Measurements from ENCODE around the gene NUP62. TPM values are rescaled to one million over a fixed set of nuclear protein-coding genes. Genes with fewer than 3 reads are reported as not detected.

Gene NUP62
- total RNA-seq, 1 donor from 2014 or later, result 61.1 TPM

GRCh38 chr19:49912965-49913685, 16.2 kb downstream of the NUP62 start:
- H3K27me3 ChIP-seq (ENCODE audit: control insufficient read depth, insufficient read depth, low read length), result no peaks in the 10 kb centered on the region
- DNase-seq (ENCODE audit: low read depth), result no peak
- peaks cover 2% of the 10 kb centered on the region for H3K36me3 ChIP-seq (ENCODE audit: control insufficient read depth, insufficient read depth, low read length)
- TF ChIP-seq CTCF (IDR thresholded peaks at IDR 0.05; ENCODE audit: insufficient read depth, low read length, poor library complexity, severe bottlenecking), result no peak
- no peak overlapping the region for H3K4me3 ChIP-seq (ENCODE audit: low read depth, low read length)

DNA sequence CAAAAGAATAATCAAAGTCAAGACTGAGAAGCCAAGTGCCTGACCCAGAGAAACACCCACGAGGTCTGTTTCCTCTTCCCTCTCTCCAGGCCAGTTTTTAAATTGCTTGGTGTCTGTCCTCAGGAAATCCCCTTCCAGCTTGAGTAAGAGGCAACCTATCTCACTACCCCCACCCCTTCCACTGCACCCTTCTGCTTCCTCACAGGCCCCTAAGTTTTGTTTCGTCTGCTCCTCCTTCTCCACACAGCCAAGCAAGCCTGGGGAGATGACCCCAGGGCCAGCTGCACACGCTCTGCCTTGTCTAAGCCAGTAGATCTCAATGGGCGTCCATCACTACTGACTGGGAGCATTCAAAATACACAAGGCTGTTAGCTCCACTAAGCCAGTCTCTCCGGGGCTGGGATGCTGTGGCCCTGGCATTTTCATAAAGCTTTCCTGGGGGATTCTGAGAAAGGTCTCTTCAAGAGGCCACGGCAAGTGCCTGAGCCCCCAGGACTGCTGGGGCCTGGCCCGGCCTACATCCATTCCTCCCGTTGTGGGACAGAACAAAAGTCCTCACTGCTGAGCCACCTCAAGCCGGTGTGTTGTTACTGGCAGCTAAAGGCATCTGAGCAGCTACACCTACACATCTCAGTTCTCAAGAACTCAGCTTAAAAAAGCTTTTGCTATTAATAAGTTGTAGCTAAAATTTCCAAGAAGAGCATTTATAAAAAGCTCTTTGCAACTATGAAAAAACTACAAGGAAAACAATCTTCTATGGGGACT, 17.7 kb downstream of the NUP62 start:
- TF ChIP-seq CTCF (IDR thresholded peaks at IDR 0.05; ENCODE audit: insufficient read depth, low read length, poor library complexity, severe bottlenecking), result no peak
- Histone ChIP-seq H3K36me3 (ENCODE audit: control insufficient read depth, insufficient read depth, low read length) (peaks cover 2% of the 10 kb centered on the region), H3K27me3 (ENCODE audit: control insufficient read depth, insufficient read depth, low read length) (no peaks in the 10 kb centered on the region), H3K4me3 (ENCODE audit: low read depth, low read length) (no peak overlapping the region)
- DNase-seq (ENCODE audit: low read depth), result no peak

GRCh38 chr19:49910179-49910578, 19.1 kb downstream of the NUP62 start:
- H3K27me3 ChIP-seq (ENCODE audit: control insufficient read depth, insufficient read depth, low read length), result no peaks in the 10 kb centered on the region
- no peak overlapping the region for H3K4me3 ChIP-seq (ENCODE audit: low read depth, low read length)
- no peak for TF ChIP-seq CTCF (IDR thresholded peaks at IDR 0.05; ENCODE audit: insufficient read depth, low read length, poor library complexity, severe bottlenecking)
- H3K36me3 ChIP-seq (ENCODE audit: control insufficient read depth, insufficient read depth, low read length), result no peaks in the 10 kb centered on the region
- no peak for DNase-seq (ENCODE audit: low read depth)

- Histone ChIP-seq H3K27me3 (ENCODE audit: control insufficient read depth, insufficient read depth, low read length) (no peaks in the 10 kb centered on the region), H3K4me3 (ENCODE audit: low read depth, low read length) (no peak overlapping the region), H3K36me3 (ENCODE audit: control insufficient read depth, insufficient read depth, low read length) (no peaks in the 10 kb centered on the region)
- DNase-seq (ENCODE audit: low read depth), result no peak
- no peak for TF ChIP-seq CTCF (IDR thresholded peaks at IDR 0.05; ENCODE audit: insufficient read depth, low read length, poor library complexity, severe bottlenecking)
Observed at GRCh38 chr19:49908480-49909420, 20.6 kb downstream of the NUP62 start.

DNA sequence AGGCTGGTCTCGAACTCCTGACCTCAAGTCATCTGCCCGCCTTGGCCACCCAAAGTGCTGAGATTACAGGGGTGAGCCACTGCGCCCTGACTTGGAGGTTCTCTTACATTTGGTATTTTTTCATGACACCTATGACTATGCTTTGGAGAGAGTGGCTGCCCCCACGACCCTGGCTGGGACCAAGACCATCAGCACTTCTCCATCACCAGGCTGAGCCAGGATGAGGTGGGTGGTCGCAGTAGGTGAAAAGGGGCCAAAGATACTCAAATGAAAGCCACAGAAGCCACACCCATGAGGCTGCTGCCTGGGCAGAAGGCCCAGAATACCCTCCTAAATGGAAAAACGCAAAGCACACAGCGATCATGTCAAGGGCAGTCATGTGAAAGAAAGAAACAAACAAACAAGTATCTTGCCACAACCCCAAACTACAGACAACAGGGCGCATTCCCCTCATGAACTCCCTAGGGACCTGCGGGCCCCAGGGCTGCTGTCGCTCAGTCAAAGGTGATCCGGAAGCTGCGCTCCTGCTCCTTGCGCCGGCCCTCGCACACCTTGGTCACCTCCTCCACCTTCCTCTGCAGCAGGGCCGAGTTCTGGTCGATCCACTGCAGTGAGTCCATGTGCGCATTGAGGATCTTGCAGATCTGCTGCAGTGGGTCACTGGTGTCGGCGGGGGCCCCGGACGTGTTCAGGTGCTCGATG, 21.4 kb downstream of the NUP62 start:
- Histone ChIP-seq H3K4me3 (ENCODE audit: low read depth, low read length) (no peak overlapping the region), H3K27me3 (ENCODE audit: control insufficient read depth, insufficient read depth, low read length) (no peaks in the 10 kb centered on the region), H3K36me3 (ENCODE audit: control insufficient read depth, insufficient read depth, low read length) (no peaks in the 10 kb centered on the region)
- DNase-seq (ENCODE audit: low read depth), result no peak
- no peak for TF ChIP-seq CTCF (IDR thresholded peaks at IDR 0.05; ENCODE audit: insufficient read depth, low read length, poor library complexity, severe bottlenecking)
